Articular chondrocyte of knee joint (primary cell): Measurements from ENCODE around the gene CWC22. TPM values are rescaled to one million over a fixed set of nuclear protein-coding genes. Genes with fewer than 3 reads are reported as not detected.

ENCODE experiments used
- small RNA-seq: library from RNA; depleted of rRNA; stranded (forward); fragments of <200 nt; gene quantifications from one replicate; pipeline ENCODE3, GENCODE V24; 2012
- total RNA-seq: library from RNA; depleted of rRNA; stranded (reverse); fragments of >200 nt; gene quantifications from 2 replicates; pipeline ENCODE4 v1.2.3, GENCODE V29; 2012

The CWC22 gene
- 35.7 and 45.7 TPM in 2 replicates for total RNA-seq

GRCh38 chr2:180006781-180007579, at the start of gene CWC22:
Gene CWC22, minus strand, starts transcription at chr2:180007297. Its CDS starts 13,956 bp downstream, at chr2:179993341.

Small RNA genes lying within 50 kb of the gene (small RNA-seq; reads per million reads assigned to genes)
- gene RF00416, result not detected

Other genes starting within 250 kb of the CWC22 start
- gene ZNF385B, start 145.7 kb downstream of the CWC22 start, total RNA-seq, result 13.5 and 19.7 TPM in 2 replicates